Measurements from ENCODE around the gene SPCS1. TPM values are rescaled to one million over a fixed set of nuclear protein-coding genes. Genes with fewer than 3 reads are reported as not detected.

The SPCS1 gene
- total and polyA plus RNA-seq, 9 of the 15 experiments (the other 6 are each of a cell fraction or from before 2014, with no cell fraction given): 73.9 to 567 (median 127) TPM

DNA sequence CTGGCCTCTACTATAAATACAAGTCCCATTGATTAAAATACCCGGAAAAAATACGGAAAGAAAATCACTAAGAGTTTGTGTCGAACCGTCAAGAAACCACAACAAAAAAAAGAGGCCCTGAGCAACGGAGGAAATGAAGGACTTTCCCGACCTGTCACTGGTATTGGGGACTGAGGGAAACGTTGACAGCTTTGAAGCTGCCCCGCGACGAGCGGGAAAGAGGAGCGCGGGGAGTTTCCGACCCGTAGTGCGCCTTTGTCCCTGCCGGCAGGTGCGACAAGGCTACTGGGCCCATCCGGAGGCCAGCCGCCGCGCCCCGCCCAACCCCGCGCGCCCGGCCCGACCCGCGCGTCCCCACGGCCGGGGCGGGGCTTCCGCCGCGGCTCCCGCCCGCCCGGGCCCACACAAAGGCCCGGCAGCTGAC, 20.6 kb upstream of the SPCS1 start (continued):
- TF ChIP-seq, protein P1, sequence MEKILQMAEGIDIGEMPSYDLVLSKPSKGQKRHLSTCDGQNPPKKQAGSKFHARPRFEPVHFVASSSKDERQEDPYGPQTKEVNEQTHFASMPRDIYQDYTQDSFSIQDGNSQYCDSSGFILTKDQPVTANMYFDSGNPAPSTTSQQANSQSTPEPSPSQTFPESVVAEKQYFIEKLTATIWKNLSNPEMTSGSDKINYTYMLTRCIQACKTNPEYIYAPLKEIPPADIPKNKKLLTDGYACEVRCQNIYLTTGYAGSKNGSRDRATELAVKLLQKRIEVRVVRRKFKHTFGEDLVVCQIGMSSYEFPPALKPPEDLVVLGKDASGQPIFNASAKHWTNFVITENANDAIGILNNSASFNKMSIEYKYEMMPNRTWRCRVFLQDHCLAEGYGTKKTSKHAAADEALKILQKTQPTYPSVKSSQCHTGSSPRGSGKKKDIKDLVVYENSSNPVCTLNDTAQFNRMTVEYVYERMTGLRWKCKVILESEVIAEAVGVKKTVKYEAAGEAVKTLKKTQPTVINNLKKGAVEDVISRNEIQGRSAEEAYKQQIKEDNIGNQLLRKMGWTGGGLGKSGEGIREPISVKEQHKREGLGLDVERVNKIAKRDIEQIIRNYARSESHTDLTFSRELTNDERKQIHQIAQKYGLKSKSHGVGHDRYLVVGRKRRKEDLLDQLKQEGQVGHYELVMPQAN (IDR thresholded peaks at IDR 0.05; ENCODE audit: borderline replicate concordance): peak; percentile 21; the same call in 1 of the 2 replicates
- peak in 1 of 3 experiments; percentile 32 for TF ChIP-seq YY1 (IDR thresholded peaks at IDR 0.05; ENCODE audit: borderline replicate concordance in 1 of 3, control insufficient read depth in 1 of 3, extremely low read depth in 1 of 3, insufficient read depth in 3 of 3, insufficient read length in 1 of 3, insufficient replicate concordance in 2 of 3, low read depth in 1 of 3, low read length in 2 of 3)

DNA sequence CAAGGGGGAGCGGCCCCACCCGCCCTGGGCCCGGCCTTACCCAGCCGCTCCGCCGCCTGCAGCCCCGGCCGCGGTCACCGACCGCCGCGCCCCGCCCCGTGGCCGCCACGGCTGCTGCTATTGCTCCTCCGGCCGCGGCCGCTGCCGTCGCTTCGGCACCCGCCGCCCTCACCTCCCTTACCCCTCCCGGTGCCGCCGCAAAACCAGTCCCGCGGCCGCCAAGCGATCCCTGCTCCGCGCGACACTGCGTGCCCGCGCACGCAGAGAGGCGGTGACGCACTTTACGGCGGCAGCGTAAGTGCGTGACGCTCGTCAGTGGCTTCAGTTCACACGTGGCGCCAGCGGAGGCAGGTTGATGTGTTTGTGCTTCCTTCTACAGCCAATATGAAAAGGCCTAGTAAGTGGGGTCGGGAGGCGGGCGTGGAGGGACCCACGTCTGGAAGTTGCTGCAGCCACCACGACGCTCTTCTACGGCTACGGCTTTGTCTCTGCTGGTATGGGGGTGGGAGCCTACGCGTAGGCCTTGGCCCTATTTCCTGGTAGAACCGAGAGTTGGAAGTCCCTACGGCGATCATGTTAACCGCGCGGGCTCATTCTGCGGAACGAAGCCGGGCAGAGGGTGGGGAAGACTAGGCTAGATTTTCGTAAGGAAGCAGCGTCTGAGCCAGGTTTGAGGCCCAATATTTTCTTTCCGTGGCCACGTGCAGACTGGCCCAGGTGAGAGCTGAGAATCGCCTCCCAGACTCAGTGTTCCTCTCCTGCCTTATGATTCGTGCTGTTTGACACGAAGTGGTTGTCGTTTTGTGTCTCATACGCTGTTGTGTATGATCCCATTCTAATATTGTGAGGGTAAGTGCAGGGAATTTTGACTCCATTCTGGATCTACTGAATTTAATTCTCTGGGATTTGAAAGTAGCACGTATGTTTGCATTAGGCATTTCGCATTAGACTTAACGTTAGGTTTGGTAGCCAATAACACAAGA, 19.9 kb upstream of the SPCS1 start, which contains the start of the genes GNL3 and PBRM1:
Gene GNL3 (plus strand): TSS at position 324 of the 983 bp plus-strand sequence. CDS start 61 bp downstream, at position 385.
Gene PBRM1 (minus strand): TSS at position 205 of the 983 bp plus-strand sequence.
- ChIA-PET CTCF (ENCODE audit: low intra/inter-chr PET ratio) (no interaction called here), POLR2A (interaction anchor here (0.5 to 2.5 kb wide), 6 partner anchors 9 to 690 kb away, joined by 3 to 6 read pairs (median 3); partner anchors contain the start of genes GLT8D1, RPL29, SPCS1 and UQCC5)
- no peaks in the 10 kb centered on the region for H3K9me3 ChIP-seq (replicated peaks; ENCODE audit: control insufficient read depth, insufficient read depth, low read depth, low read length)
- under 1% methylated on average over 52 of the region's 82 CpGs for WGBS (ENCODE audit: insufficient coverage, low coverage, missing lambda C conversion rate)
- intact Hi-C loops (cut with micrococcal nuclease) (loop anchor here (10.0 kb wide), 1 partner anchor 231 kb away; the partner anchor contains the start of genes NISCH and TNNC1), in situ Hi-C loops (cut with MboI) (no loop called here)
- peak; percentile 85 to 95 (median 89) for DNase-seq (ENCODE audit: extremely low read depth in 1 of 4, low spot score in 3 of 4)
- H3K4me2 ChIP-seq (ENCODE audit: insufficient read depth, low read length): peak within 1 kb of the TSS; percentile 91
- H3K27ac ChIP-seq (ENCODE audit: extremely low read depth, low read depth, low read length): peak within 1 kb of the TSS; percentile 75
- H4K20me1 ChIP-seq (replicated peaks; ENCODE audit: control insufficient read depth, insufficient read depth, low read length): no peaks in the 10 kb centered on the region
- peaks cover 3 to 22% of the 10 kb centered on the region in 2 experiments; a peak in 3 of 5 replicates for H3K4me1 ChIP-seq (replicated peaks in 1 of 2; ENCODE audit: control insufficient read depth in 2 of 2, insufficient read depth in 2 of 2, low read length in 2 of 2)
- TSS peak; percentile 61 for BruUV-seq (replicated peaks)
- FAIRE-seq: peak; percentile 98
- no peaks in the 10 kb centered on the region for H3K9me1 ChIP-seq (ENCODE audit: control insufficient read depth, insufficient read depth, low read length)
- peak within 1 kb of the TSS; percentile 72 for H2AFZ ChIP-seq (ENCODE audit: low read depth, low read length)
- peak; percentile 71 for ATAC-seq
- peak within 1 kb of the TSS; percentile 52 for H3K4me3 ChIP-seq
- H3K9ac ChIP-seq (ENCODE audit: insufficient read depth in 1 of 2, low read depth in 2 of 2, low read length in 2 of 2): peak within 1 kb of the TSS; percentile 89 to 97
- H3K79me2 ChIP-seq (ENCODE audit: control insufficient read depth, insufficient read depth, low read length): peaks cover 82% of the 10 kb centered on the region
- H3K27me3 ChIP-seq (ENCODE audit: control insufficient read depth in 2 of 2, insufficient read depth in 2 of 2, low read length in 2 of 2): no peaks in the 10 kb centered on the region
- H3K36me3 ChIP-seq (ENCODE audit: control insufficient read depth, insufficient read depth, low read length): peaks cover 46% of the 10 kb centered on the region
- TF ChIP-seq NFRKB (IDR thresholded peaks at IDR 0.05; ENCODE audit: low read depth): no peak
- no peak for TF ChIP-seq DPF2 (IDR thresholded peaks at IDR 0.05)
- TF ChIP-seq ZNF197 (CRISPR knock-in tag; IDR thresholded peaks at IDR 0.05; ENCODE audit: low read depth): no peak
- TF ChIP-seq, protein P2, sequence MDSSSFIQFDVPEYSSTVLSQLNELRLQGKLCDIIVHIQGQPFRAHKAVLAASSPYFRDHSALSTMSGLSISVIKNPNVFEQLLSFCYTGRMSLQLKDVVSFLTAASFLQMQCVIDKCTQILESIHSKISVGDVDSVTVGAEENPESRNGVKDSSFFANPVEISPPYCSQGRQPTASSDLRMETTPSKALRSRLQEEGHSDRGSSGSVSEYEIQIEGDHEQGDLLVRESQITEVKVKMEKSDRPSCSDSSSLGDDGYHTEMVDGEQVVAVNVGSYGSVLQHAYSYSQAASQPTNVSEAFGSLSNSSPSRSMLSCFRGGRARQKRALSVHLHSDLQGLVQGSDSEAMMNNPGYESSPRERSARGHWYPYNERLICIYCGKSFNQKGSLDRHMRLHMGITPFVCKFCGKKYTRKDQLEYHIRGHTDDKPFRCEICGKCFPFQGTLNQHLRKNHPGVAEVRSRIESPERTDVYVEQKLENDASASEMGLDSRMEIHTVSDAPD (CRISPR knock-in tag; IDR thresholded peaks at IDR 0.05): no peak
- peak; percentile 86 for TF ChIP-seq EGR1 (conservative IDR thresholded peaks at IDR 0.05)
- TF ChIP-seq ELF2 (CRISPR knock-in tag; IDR thresholded peaks at IDR 0.05): no peak
- TF ChIP-seq SRSF7 (optimal IDR thresholded peaks at IDR 0.05; ENCODE audit: low read depth, low read length): no peak
- TF ChIP-seq, protein P3, sequence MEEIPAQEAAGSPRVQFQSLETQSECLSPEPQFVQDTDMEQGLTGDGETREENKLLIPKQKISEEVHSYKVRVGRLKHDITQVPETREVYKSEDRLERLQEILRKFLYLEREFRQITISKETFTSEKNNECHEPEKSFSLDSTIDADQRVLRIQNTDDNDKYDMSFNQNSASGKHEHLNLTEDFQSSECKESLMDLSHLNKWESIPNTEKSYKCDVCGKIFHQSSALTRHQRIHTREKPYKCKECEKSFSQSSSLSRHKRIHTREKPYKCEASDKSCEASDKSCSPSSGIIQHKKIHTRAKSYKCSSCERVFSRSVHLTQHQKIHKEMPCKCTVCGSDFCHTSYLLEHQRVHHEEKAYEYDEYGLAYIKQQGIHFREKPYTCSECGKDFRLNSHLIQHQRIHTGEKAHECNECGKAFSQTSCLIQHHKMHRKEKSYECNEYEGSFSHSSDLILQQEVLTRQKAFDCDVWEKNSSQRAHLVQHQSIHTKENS (CRISPR knock-in tag; IDR thresholded peaks at IDR 0.05): no peak
- TF ChIP-seq RAD21 (CRISPR knock-in tag; conservative IDR thresholded peaks at IDR 0.05 in 1 of 2, IDR thresholded peaks at IDR 0.05 in 1 of 2): no peak
- no peak for TF ChIP-seq TCF7 (IDR thresholded peaks at IDR 0.05; ENCODE audit: borderline replicate concordance)

Data from K562 (cell line).